CD4-positive, alpha-beta T cell treated with Interleukin-15 for 4 hours (primary cell): ENCODE data around the gene CEP89.
"Not testable (repeated sequence)": the region's sequence is repeated elsewhere in the genome, so short reads cannot be mapped to it uniquely, and the experiment has no call there.

Experiments used
- DNase-seq: peaks from one replicate; pipeline ENCODE4 v3.0.0-alpha.2; 2020; ENCODE audit warnings: low spot score

The CEP89 gene

GRCh38 chr19:32891609-32892008 lies 80.1 kb downstream of the CEP89 start:
- no peak for DNase-seq

DNA sequence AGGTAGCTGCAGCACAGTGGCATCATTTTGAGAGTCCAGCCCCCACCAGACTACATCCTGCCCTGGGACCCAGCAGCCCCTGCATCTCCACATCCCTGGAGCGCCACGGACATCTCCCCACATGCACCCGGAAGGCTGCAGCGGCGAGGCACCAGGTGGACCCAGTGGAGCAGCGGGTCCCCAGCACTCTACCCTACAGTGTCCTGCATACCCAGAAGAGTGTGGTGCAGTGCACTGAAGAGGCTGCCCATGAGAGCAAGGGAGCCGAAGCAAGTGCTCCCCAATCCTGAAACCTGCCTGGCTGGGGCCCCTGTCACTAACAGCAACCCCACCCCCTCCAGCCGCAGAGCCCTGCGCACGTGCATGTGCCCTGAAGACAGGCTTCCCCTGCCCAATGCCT lies 80.9 kb downstream of the CEP89 start:
- no peak for DNase-seq

- DNase-seq, result no peak
These were observed 81.4 kb downstream of the CEP89 start for GRCh38 chr19:32890326-32890725.

DNA sequence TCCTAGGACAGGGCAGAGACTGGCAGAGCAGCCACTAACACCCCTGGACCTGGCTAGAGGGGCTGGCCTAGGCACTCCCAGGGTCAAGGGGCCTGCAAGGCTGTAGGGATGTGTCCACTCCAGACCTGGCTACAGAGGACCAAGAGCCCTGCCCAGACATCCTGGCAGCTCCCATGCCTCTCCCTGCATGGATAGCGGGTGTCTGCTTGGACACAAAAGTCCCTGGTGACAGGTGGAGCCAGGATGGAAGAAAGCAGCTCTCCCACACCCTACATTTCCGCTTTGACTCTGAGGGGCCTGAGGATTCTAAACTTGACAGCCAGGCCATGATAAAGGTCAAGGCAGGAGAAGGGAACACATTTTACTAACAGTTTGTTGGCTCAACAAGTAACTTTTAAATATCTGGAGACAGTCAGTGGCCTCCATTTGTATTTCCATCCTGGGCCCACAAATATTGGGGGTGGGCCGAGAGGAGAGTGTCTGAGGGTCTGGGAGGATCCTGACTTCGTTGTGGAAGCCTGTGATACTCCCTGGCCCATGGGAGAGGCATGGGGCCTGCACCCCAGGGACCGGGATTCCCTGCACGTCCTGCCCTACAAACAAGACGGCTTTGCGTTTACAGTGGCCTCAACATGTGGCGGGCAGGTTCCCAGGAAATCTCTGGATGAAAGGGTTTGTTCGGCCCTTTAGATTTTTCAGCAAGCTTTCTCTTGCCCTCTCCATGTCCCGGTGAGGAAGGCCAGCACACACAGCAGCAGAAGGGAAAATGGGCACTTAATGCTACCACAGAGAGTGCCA lies 82.4 kb downstream of the CEP89 start:
- DNase-seq, result no peak

- no peak for DNase-seq
These were observed 84.1 kb downstream of the CEP89 start for GRCh38 chr19:32887572-32888215.

DNA sequence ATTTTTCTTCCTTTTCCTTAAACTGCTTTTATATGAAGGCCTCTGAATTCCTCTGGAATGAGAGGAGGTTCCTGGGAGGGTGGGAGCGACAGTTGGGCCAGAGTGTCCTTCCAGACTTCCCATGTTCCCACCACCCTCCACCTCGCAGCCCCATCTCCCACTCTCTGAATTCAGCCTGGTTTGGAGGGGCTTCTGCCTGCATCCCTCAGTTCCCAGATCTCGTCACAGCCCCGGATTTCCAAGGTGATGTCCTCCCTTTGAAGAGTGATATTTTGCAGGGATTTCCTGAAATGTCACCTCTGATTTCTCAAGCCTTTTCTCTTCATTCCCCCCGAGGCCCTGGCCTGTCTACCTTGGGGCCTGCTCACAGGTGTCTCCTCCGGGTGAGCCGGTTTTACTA lies 85.5 kb downstream of the CEP89 start:
- DNase-seq, result no peak

- DNase-seq, result not testable (repeated sequence)
These were observed 86.5 kb downstream of the CEP89 start for GRCh38 chr19:32885255-32885654.

GRCh38 chr19:32881766-32882165 lies 90.0 kb downstream of the CEP89 start:
- DNase-seq, result no peak

DNA sequence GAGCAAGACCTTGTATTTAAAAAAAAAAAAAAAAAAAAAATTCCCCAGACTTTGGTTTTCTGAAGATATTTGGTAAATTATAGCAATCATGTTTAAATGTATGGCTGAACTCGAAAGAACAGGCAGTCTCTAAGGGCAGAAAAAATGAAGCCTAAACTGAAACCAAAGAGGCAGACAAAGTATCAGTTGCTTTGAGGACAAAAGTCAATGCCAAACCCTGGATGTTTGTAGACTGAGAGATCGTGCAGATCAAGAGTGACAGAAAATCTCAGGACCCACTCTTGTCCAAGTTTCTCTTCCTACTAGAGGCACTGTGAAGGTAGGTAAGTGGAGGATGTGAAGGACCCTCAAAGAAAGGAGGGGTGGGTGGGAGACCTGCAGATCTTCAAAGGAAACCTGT lies 91.1 kb downstream of the CEP89 start:
- no peak for DNase-seq

GRCh38 chr19:32879741-32880140 lies 92.0 kb downstream of the CEP89 start:
- no peak for DNase-seq

DNA sequence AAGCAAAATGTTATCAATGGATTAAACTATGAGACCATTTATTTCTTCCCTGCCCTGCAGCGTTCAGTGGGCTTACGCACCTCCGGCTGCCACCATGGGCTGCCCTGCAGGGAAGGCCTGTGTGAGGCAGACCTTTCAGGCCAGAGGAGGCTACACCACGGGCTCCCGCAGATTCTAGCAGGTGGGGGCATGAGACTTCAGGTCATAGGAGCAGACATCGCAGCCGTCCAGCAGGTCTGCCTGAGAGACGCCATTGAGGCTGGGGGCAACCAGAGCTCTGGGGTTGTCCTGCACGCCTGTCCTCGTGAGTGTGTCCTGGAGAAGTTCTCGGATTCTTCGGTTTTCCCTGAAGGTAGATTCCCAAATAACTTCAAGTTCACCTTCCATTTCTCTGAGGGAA lies 92.8 kb downstream of the CEP89 start:
- DNase-seq, result no peak

DNA sequence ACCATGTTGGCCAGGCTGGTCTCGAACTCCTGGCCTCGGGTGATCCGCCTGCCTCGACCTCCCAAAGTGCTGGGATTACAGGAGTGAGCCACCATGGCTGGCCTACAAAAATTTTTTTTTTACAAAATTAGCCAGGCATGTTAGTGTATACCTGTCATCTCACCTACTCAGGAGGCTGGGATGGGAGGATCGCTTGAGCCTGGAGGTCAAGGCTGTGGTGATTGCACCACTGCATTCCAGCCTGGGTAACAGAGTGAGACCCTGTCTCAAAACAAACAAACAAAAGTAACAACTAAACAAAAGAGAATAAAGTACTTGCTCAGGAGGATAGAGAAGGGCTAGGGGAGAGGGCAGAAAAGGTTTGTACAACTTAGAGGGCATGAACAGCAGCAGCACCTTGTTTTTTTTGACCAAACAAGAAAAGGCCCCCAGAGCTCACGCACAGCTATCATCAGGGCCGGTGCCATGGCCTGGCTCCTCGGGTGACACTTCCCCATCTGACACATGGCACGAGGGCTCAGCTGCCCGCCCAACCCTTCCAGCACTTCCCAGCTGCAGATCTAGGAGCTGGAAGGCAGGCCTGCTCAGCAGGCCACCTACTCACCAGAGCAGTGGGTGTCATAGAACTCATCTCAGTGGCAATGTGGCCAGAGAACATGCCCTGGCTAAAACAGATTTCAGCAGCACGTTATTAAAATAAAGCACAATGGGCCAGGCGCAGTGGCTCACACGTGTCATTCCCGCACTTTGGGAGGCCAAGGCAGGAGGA lies 93.6 kb downstream of the CEP89 start:
- no peak for DNase-seq

DNA sequence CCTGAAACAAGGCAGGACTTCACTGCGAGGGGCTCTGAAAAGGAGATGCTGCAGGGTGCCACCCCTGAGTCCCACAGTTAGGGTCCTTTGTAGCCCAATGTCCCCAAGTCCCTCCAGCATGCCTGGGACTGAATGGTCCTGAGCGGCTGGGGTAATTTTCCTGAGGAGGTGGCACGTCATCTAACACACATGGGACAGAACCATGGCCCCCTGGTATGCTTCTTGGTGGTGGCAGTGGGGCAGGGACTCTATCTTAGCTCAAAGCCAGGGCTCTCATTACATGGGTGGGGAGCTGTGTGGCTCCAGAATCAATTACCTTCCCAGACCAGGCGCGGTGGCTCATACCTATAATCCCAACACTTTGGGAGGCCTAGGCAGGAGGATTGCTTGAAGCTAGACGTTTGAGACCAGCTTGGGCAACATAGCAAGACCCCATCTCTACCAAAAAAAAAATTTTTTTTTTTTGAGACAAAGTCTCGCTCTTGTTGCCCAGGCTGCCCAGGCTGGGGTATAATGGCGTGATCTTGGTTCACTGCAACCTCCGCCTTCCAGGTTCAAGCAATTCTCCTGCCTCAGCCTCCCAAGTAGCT lies 94.3 kb downstream of the CEP89 start:
- no peak for DNase-seq

DNA sequence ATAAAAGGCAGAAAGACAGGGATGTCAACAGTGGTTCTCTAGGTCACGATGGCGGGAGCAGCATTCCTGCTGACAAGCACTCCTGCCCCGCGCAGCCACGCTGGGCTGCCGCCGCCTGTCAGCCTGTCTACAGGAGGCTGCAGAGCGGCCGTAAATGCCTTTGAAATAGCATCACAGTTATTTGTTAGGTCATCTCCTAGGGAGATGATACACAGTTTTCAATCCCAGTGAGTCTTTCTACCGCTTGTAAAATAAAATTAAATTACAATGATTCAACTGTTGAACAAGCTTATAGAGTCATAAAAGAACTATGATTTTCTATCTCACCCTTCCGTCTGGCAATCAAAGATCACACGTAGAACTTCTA lies 94.9 kb downstream of the CEP89 start:
- no peak for DNase-seq

GRCh38 chr19:32876236-32876918 lies 95.4 kb downstream of the CEP89 start:
- DNase-seq, result no peak

GRCh38 chr19:32875428-32875827 lies 96.3 kb downstream of the CEP89 start:
- no peak for DNase-seq

DNA sequence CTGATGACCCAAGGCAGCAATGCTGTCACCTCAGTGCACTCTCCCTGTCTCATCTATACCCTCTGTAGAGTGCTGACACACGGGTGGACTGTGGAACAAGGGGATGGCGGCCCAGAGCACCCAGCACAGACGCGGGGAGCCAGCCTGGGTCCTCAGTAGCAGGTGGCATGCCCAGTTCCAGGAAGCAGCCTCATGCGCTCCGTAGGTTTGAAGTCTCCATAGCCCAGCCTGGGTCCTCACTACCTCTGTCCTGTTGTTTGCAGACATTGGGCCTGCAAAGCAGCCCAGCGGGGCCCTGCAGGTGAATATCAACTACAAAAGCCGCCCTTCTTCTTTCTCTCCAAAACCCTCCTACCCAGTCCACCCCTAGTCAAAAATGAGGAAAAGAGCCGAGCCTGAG lies 97.2 kb downstream of the CEP89 start:
- no peak for DNase-seq

DNA sequence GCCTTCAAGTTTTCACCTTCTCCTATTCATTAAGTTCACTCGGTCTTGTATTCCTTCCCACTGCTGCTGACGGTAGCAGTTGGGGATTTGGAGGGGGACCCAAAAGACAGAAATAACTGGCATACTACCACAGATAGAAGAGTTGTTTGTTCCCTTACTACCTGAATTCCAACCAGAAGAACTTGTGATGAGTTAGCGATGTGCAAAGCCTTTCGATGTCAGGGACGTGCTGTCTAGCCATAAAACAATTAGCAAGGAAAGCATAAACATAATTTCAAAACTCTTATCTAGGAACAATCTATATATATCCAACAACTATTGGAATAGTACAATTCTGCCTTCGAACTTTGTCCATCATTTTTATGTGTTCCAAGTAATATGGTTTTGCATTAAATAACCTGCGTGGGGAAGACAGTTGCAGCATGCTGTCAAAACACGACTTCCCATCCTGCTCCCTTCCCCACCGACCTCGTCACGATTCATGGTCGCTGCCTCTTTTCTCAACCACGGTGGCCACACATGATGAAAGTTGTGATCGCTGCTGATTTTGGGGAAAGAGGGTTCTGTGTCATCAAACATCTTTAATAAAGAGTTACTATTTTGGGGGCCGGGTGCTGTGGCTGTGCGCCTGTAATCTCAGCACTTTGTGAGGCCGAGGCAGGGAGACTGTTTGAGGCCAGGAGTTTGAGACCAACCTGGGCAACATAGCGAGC lies 98.4 kb downstream of the CEP89 start:
- no peak for DNase-seq

DNA sequence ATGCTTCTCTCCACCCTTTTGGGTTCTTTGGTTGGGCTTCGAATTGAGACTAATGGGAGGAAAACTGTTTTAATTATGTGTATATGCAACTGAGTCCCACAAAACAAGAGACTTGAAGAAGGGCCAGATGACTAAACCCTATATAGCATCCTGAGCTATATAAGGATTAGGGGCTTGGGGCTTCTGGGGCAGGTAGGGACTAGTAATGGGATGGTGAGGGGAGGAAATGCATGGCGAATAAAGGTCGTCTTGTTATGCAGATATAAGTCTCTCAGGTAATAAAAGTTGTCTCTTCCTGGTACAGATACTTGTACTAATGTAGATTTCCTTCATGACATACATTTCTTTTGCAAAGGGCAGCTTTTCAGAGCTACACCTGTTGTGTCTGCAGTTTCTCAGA lies 99.4 kb downstream of the CEP89 start:
- DNase-seq, result no peak

- DNase-seq, result no peak
These were observed 100.7 kb downstream of the CEP89 start for GRCh38 chr19:32870981-32871451.

DNA sequence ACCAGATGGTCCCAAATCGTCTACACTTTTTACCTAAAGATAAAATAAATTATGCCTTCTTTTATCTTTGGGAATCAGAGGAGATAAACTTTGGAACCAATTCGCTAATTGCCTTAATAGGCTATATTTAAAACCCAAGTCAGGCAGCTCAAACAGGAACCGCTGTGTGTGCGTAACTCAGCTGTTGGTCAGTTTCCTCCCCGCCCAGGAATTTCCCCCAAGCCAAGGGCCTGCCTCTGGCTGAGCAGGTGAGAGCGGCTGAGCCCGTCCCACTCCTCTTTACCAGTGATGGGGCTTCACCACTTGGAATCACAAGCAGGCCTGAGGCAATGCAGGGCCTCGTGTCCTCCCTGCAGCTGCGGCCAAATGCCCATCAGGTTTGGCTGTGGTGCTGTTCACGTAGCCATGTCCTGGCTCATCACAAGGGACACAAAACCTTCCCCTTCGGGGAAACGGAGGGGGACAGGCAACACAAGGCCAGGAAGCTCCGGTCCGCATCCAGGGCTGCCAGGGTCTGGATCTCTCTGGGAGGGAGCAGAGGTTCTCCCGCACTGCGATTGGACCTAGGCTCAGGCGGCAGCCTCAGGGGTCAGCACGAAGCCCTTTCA lies 101.7 kb downstream of the CEP89 start:
- DNase-seq, result no peak
